ENCODE data around the gene TMEM39A. TPM values are rescaled to one million over a fixed set of nuclear protein-coding genes. Genes with fewer than 3 reads are reported as not detected.

TMEM39A gene
- total and polyA plus RNA-seq, 10 of the 15 experiments (the other 5 are each of a cell fraction or from before 2014, with no cell fraction given), result 10.8 to 44.7 (median 33.2) TPM

DNA sequence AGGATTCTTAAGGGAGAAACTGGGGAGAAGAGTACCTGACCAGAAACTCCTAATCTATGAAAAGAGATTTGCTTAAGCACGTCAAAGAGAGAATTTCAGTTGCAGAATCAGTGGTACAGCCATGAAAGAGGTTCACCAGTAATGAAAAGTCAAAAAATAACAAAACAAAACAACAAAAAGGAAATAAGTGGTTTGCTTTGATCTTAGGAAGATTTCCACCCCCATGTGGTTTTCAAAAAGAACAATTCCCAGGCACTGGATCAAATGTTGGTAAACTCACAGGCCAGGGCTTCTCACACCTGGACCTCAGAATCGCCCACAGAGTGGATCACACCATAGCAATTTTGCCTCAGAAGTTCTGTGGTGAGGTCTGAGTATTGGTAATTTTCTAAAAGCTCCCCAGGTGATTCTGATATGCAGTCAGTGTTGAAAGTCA lies 67.5 kb downstream of the TMEM39A start (continued):
- no peak for TF ChIP-seq YBX1 (IDR thresholded peaks at IDR 0.05)
- TF ChIP-seq EGR1 (IDR thresholded peaks at IDR 0.05; ENCODE audit: borderline replicate concordance in 1 of 2, low read depth in 2 of 2, low read length in 2 of 2), result no peak
- peak; percentile 98 for TF ChIP-seq ATF2 (IDR thresholded peaks at IDR 0.05; ENCODE audit: low read length)
- peak; percentile 96; the same call in 1 of the 2 replicates for TF ChIP-seq MTA3 (IDR thresholded peaks at IDR 0.05; ENCODE audit: borderline replicate concordance, low read length)
- TF ChIP-seq HDAC6 (IDR thresholded peaks at IDR 0.05; ENCODE audit: unreplicated experiment), result no peak
- TF ChIP-seq, protein P1, sequence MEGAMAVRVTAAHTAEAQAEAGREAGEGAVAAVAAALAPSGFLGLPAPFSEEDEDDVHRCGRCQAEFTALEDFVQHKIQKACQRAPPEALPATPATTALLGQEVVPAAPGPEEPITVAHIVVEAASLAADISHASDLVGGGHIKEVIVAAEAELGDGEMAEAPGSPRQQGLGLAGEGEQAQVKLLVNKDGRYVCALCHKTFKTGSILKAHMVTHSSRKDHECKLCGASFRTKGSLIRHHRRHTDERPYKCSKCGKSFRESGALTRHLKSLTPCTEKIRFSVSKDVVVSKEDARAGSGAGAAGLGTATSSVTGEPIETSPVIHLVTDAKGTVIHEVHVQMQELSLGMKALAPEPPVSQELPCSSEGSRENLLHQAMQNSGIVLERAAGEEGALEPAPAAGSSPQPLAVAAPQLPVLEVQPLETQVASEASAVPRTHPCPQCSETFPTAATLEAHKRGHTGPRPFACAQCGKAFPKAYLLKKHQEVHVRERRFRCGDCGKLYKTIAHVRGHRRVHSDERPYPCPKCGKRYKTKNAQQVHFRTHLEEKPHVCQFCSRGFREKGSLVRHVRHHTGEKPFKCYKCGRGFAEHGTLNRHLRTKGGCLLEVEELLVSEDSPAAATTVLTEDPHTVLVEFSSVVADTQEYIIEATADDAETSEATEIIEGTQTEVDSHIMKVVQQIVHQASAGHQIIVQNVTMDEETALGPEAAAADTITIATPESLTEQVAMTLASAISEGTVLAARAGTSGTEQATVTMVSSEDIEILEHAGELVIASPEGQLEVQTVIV (IDR thresholded peaks at IDR 0.05; ENCODE audit: borderline replicate concordance, partially characterized antibody), result no peak
- no peak for TF ChIP-seq SREBF1 (IDR thresholded peaks at IDR 0.05; ENCODE audit: low read length)
- TF ChIP-seq SPI1 (IDR thresholded peaks at IDR 0.05; ENCODE audit: borderline replicate concordance, insufficient read depth, low read depth, low read length), result no peak
- no peak for TF ChIP-seq YY1 (IDR thresholded peaks at IDR 0.05; ENCODE audit: low read depth, low read length)
- TF ChIP-seq KLF5 (IDR thresholded peaks at IDR 0.05; ENCODE audit: partially characterized antibody), result no peak
- TF ChIP-seq USF2 (IDR thresholded peaks at IDR 0.05; ENCODE audit: borderline replicate concordance, low read depth, low read length), result no peak
- peak; percentile 79 for TF ChIP-seq PML (IDR thresholded peaks at IDR 0.05; ENCODE audit: low read length)
- TF ChIP-seq, protein P2, sequence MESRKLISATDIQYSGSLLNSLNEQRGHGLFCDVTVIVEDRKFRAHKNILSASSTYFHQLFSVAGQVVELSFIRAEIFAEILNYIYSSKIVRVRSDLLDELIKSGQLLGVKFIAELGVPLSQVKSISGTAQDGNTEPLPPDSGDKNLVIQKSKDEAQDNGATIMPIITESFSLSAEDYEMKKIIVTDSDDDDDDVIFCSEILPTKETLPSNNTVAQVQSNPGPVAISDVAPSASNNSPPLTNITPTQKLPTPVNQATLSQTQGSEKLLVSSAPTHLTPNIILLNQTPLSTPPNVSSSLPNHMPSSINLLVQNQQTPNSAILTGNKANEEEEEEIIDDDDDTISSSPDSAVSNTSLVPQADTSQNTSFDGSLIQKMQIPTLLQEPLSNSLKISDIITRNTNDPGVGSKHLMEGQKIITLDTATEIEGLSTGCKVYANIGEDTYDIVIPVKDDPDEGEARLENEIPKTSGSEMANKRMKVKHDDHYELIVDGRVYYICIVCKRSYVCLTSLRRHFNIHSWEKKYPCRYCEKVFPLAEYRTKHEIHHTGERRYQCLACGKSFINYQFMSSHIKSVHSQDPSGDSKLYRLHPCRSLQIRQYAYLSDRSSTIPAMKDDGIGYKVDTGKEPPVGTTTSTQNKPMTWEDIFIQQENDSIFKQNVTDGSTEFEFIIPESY (IDR thresholded peaks at IDR 0.05), result no peak
- no peak for TF ChIP-seq ZNF24 (IDR thresholded peaks at IDR 0.05)
- no peak for TF ChIP-seq SMAD1 (IDR thresholded peaks at IDR 0.05; ENCODE audit: low read depth, partially characterized antibody)
- TF ChIP-seq HDGF (IDR thresholded peaks at IDR 0.05), result no peak
- no peak for TF ChIP-seq PAX8 (IDR thresholded peaks at IDR 0.05)
- no peak for TF ChIP-seq HCFC1 (IDR thresholded peaks at IDR 0.05; ENCODE audit: low read length)
- TF ChIP-seq CUX1 (IDR thresholded peaks at IDR 0.05; ENCODE audit: insufficient replicate concordance, low read depth, low read length), result peak; percentile 58

All from GM12878 (cell line).